ENCODE results near the gene ZBTB18.
A peak's percentile ranks its signal among the peaks of the same experiment; 100 is the strongest.
"Not testable (repeated sequence)": the region's sequence is repeated elsewhere in the genome, so short reads cannot be mapped to it uniquely, and the experiment has no call there.

Gene ZBTB18

GRCh38 chr1:244050835-244051444 is at the start of gene ZBTB18:
ZBTB18 (plus strand) TSS chr1:244051283; CDS start chr1:244051432, 149 bp downstream.
- peak within 1 kb of the TSS; percentile 68 for H3K4me3 ChIP-seq (ENCODE audit: low read depth, low read length)

DNA sequence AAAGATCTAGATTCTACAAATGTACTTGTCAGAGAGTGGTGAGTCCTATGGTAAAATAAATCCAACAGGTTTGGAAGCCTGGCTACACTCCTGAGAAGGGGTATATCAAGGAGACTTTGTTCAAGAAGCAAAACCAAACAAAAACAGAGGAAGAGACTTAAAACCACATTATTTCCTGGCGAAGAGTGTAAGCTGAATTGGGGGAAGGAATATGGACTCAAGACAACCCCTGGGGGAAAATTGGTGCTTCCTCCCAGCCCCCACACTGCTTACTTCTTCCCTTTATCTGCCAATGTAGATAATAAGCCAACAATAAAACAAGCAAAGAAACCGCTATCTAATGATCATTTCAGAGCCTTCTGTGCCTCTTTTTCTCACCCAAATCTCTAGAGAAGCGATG is 48.4 kb upstream of the ZBTB18 start:
- H3K4me3 ChIP-seq (ENCODE audit: low read depth, low read length) = no peak overlapping the region

DNA sequence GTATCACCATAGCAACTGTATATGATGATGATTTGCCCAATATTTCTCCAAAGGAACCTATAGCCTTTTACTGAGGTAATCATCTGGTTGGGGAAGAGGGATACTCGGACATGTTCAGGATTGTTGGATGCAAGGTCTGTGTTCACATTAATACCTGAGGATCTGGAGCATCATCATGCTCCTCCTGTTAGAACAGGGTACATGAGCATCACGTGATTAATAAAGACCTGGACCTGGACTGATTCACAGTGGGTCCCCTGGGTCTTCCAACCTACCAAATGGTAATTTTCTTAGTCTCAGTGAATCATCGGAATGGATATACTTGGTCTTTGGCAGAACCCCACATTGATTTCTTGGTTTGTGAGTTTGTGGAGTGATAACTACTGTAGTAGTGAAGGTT is 45.6 kb upstream of the ZBTB18 start:
- no peak overlapping the region for H3K4me3 ChIP-seq (ENCODE audit: low read depth, low read length)

DNA sequence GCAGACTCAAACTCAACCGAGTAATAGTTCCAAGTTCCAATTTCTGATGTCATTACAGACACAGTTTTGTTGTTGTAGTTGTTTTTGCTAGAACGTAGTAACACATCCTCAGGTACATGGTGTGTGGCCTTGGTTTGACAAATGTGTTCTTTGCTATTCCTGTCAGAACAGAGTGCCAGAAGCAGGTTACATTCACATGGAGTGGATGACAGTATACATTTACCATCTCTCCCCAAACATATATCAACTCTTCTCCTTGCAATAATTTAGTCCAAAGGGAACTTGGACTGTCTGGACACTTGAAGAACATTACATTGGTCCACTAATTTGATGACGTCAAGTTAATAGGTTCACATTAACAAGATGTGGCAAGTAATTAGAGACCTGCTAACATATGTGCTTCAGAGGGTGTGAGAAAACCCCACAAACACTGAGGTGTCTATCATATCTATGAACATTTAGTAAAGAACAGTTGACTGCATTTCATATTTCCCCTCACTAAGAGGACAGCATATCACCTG is 44.6 kb upstream of the ZBTB18 start:
- H3K4me3 ChIP-seq (ENCODE audit: low read depth, low read length) = no peak overlapping the region

DNA sequence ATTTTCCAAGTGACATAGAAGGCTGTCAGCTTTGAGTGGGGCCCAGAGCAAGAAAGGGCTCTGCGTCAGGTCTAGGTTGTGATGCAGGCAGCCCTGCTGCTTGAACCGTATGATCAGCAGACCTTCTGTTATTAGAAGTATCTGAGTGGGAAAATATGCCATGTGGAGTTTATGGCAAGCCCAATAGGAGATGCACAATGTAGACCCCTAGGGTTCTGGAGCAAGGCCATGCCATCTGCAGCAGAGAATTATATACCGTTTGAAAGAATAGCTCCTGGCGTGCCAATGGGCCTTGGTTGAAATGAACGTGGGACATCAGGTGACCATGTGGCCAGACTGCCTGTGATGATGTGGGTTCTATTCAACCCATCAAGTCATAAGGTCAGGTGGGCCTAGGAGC is 44.1 kb upstream of the ZBTB18 start:
- H3K4me3 ChIP-seq (ENCODE audit: low read depth, low read length) = no peak overlapping the region

DNA sequence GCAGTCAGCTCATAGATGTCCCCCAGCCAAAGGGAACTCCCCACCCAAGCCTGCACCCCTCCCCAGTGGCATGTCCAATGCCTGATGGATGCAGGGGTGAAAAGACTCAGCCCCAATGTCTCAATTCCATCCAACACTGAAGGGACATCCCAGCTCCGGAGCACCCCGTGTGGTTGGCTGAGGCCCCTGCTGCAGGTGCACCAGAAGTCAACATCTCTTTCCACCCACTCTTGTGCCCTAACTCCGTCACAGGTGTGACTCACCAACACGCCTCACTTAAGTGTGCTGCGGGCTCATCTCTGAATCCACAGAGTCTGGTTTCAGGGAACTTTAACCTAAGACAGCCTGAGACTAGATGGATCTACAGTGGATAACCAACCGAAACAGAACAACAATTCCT is 40.9 kb upstream of the ZBTB18 start:
- H3K4me3 ChIP-seq (ENCODE audit: low read depth, low read length) = no peak overlapping the region

DNA sequence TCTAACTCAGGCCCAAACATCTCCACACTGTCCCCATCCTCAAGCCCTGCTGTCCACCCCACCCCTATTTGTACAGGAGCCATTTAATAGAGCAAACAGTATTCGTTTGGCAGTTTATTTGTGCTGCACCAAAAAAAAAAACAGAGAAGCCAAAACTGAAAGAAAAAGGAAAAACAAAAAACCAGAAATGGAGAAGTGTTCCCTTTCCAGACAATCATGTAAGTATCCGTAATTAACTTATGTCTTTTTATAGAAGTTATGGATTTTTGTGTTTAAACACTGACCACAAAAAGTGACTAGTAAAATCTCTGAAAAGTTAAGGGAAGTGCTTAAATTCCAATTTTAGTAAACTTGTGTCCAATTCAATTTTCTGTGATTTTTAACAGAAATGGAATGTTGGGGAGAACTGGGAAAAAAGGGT is 40.4 kb upstream of the ZBTB18 start:
- H3K4me3 ChIP-seq (ENCODE audit: low read depth, low read length) = no peak overlapping the region

DNA sequence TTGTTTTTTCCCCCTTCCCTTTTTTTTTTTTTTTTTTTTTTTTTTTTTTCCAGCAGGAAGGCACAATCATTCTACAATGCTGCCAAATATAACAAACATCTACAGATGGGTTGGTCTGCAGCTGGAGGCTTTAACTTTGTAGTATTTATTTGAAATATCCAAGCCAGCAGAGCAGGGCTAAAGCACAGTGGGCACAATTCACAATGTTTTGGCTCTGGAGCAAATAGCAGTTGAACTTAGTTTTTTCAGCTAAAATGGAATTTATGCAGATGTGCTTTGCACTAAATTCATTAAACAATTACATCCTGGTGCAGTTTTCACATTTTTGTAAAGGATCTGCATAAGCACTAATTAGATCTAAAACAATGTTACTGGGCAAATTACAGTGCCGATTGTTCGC is 39.8 kb upstream of the ZBTB18 start:
- H3K4me3 ChIP-seq (ENCODE audit: low read depth, low read length) = no peak overlapping the region

GRCh38 chr1:244011786-244012185 is 39.3 kb upstream of the ZBTB18 start:
- H3K4me3 ChIP-seq (ENCODE audit: low read depth, low read length) = no peak overlapping the region

DNA sequence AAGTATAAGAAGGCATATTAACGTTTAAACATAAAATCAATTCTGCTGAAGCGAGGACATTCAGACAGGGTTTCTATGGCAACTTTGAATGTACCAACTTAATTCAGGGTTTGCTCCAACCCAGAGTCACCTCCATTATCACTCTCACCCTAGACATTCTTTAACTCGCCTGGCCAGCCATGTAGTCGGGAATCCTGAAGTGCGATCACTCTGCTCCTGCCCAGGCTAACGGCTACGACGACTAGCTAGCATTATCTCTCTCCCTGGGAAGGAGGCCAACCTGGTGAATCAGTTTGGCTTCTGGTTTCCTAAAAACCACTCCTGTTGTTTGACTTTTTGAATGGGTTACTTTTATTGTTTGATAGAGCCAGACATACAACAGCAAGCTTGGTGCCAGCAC is 38.9 kb upstream of the ZBTB18 start:
- no peak overlapping the region for H3K4me3 ChIP-seq (ENCODE audit: low read depth, low read length)

DNA sequence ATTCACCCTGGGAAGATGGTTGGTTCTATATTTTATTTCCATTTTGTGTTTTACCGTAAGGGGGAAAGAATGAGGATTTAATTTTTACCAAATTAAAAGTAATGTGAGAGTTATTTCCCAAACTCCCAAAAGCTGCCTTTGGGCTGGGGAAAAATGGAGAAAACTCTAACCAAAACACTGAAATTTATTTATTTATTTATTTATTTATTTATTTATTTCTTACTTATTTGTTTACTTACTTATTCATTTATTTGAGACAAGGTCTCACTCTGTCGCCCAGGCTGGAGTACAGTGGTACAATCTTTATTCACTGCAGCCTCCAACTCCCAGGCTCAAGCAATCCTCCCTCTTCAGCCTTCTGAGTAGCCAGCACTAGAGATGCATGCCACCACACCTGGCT is 38.0 kb upstream of the ZBTB18 start:
- no peak overlapping the region for H3K4me3 ChIP-seq (ENCODE audit: low read depth, low read length)

GRCh38 chr1:244014862-244015261 is 36.2 kb upstream of the ZBTB18 start:
- not testable (repeated sequence) for H3K4me3 ChIP-seq (ENCODE audit: low read depth, low read length)

- no peak overlapping the region for H3K4me3 ChIP-seq (ENCODE audit: low read depth, low read length)
Measured at GRCh38 chr1:244019982-244020485, 31.0 kb upstream of the ZBTB18 start.

DNA sequence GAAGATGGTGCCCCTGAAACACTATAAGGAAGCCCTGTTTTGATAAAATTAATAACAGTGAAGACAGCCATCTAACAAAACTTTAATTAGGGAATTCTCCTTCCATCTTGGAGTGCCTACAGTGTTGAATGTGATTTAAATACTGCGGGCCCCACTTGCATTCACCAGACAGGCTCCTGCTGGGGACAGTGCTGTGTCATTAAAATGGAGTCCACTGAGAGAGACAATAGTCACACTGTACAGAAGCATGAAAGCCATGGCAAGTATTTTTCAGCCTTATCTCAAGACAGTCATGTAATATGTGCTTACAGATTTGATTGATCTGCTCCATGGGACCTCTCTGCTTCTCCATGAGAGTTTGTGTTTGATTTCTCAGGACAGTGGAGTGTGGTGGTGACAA is 29.7 kb upstream of the ZBTB18 start:
- H3K4me3 ChIP-seq (ENCODE audit: low read depth, low read length) = no peak overlapping the region

DNA sequence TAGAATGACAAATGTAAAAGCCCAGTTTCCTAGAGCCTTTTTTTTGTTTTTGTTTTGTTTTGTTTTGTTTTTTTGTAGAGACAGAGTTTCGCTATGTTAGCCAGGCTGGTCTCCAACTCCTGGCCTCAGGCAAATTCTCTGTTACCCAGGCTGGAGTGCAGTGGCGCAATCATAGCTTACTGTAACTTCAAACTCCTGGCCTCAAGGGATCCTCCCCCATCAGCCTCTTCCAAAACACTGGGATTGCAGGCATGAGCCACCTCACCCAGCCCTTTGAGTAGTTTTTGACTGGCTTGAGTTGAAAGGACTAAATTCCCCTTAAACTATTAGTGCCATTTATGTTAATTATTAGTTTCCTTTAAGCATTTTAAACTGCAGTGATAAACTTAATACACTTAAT is 28.8 kb upstream of the ZBTB18 start:
- no peak overlapping the region for H3K4me3 ChIP-seq (ENCODE audit: low read depth, low read length)

DNA sequence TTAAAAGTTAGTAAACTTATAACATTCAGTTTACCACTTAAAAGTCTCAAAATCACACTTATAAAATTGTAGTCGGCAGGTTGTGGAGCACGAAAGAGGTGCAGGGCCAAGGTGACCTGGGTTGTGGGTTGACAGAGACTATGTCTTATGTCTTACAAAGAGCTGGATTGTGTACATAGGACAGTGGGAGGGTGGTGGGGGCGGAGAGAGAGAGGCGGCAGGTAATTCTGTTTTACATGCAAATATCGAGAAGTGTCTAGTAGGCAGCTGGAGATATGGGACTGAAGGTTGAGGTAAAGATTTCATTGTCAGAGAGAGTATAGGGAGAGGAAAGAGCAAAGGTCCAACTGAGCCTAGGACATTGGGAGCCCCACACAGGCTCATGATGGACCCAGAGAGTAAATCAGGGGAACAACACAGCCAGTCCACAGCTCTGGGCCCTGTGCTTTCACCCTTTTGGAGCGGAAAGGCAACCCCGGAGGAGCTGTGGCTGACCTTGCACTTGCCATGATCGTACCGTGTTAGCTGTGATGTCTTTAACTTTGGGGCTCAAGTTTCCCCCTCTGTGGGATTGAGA is 28.1 kb upstream of the ZBTB18 start:
- no peak overlapping the region for H3K4me3 ChIP-seq (ENCODE audit: low read depth, low read length)

- H3K4me3 ChIP-seq (ENCODE audit: low read depth, low read length) = no peak overlapping the region
Measured at GRCh38 chr1:244027491-244028145, 23.5 kb upstream of the ZBTB18 start.

DNA sequence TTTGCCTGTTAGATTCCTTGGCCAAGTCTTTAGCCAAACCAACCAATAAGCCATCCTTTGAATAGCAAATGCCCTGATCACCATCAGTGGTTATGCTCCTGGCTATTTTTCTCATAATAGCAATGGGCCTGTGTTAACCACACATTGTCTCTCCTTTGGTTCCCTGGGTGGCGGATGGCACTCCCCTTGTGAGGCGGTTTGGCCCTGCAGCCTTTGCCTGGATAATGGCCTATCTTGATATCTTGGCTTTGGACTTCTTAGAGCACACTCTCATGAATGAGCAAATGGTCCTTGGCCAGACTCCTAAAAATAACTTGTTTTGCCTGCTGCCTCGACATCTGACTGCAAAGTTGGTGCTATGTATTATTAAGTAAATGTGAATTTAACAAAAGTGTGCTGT is 22.4 kb upstream of the ZBTB18 start:
- H3K4me3 ChIP-seq (ENCODE audit: low read depth, low read length) = no peak overlapping the region

- H3K4me3 ChIP-seq (ENCODE audit: low read depth, low read length) = no peak overlapping the region
Measured at GRCh38 chr1:244029124-244029523, 22.0 kb upstream of the ZBTB18 start.

- H3K4me3 ChIP-seq (ENCODE audit: low read depth, low read length) = no peak overlapping the region
Measured at GRCh38 chr1:244030481-244031040, 20.5 kb upstream of the ZBTB18 start.

- H3K4me3 ChIP-seq (ENCODE audit: low read depth, low read length) = no peak overlapping the region
Measured at GRCh38 chr1:244035358-244035757, 15.7 kb upstream of the ZBTB18 start.

DNA sequence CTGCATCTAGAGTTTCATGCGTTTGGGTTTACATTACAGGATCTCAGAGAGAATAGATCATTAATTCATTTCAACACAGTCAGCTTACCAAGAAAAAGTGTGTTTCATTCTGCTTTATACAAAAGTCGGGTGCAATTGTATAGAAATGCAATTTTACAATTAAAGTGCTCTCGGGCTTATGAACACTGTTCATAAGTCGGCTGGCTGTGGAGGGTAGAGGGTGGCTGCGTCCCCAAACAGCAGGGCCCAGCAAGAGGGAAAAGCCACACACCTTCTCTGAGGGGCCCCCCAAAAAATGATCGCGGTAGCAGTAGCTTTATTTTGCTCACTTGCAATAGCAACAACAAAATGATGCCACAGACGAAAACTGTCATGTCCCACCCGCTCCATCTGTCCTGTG is 13.8 kb upstream of the ZBTB18 start:
- H3K4me3 ChIP-seq (ENCODE audit: low read depth, low read length) = no peak overlapping the region

Measured in iPS-11a (cell line).